ENCODE data around the gene ANO8. TPM values are rescaled to one million over a fixed set of nuclear protein-coding genes. Genes with fewer than 3 reads are reported as not detected.

Gene ANO8
- total and polyA plus RNA-seq, 2 of the 13 experiments (the other 11 are each of a cell fraction or from before 2014, with no cell fraction given): 1.8 to 3.5 TPM

DNA sequence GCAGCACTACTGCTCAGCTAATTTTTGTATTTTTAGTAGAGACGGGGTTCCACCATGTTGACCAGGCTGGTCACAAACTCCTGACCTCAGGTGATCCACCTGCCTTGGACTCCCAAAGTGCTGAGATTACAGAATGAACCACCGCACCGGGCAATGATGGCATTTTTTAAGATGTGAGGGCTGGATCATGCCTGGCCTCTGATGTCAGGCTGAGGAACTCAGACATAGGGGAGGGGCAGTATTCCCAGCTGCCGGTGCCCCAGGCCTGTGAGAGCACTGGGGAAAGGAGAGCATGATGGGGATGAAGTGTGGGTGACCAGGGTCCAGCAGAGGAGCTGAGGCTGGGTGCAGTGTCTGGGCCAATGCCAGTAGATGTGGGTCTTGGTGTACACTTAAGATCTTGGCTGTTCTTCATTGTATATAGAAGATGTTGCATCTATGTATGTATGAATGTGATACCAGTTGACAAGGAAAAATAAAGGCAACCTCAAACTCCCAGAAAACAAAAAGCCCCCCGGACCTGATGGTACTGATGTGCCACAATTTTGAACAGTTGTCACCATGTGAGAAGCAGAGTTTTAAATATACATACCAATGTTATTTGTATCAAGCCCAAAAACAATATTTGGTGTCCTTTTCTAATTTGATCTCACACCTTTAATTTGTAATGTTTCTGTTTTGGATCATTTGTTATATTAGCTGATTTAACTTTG is 45.9 kb upstream of the ANO8 start:
- peaks cover 24% of the 10 kb centered on the region for H3K4me1 ChIP-seq (ENCODE audit: insufficient read depth, low read length)
- H3K4me2 ChIP-seq (ENCODE audit: low read depth, low read length): no peak overlapping the region
- H3K79me2 ChIP-seq (ENCODE audit: insufficient read depth, low read length): no peaks in the 10 kb centered on the region
- H3K36me3 ChIP-seq (replicated peaks in 1 of 2; ENCODE audit: control insufficient read depth in 1 of 2, insufficient read depth in 2 of 2, low read length in 2 of 2): no peaks in the 10 kb centered on the region
- in situ Hi-C loops (cut with HindIII; ENCODE audit: extremely low pct_ligation_motif_present, low pct_unique_long_range_greater_than_20kb) (no loop called here), intact Hi-C loops (cut with micrococcal nuclease; ENCODE audit: unreplicated experiment) (no loop called here)
- ChIA-PET POLR2A (no interaction called here), CTCF (ENCODE audit: low intra/inter-chr PET ratio, low total read pairs) (no interaction called here)
- H3K27ac ChIP-seq (ENCODE audit: extremely low read length, insufficient read depth, low read length): no peak overlapping the region
- H2AFZ ChIP-seq (ENCODE audit: low read length): no peak overlapping the region
- no TSS peak for BruUV-seq (replicated peaks)
- no peaks in the 10 kb centered on the region for H4K20me1 ChIP-seq (ENCODE audit: insufficient read depth, low read length)
- DNase-seq (ENCODE audit: low spot score): no peak
- FAIRE-seq: no peak
- H3K9ac ChIP-seq (ENCODE audit: insufficient read depth, low read depth, low read length): no peak overlapping the region
- H3K4me3 ChIP-seq (replicated peaks in 1 of 3; ENCODE audit: insufficient read depth in 1 of 3, low read depth in 2 of 3, low read length in 3 of 3): no peak overlapping the region
- H3K9me3 ChIP-seq (ENCODE audit: low read length): no peaks in the 10 kb centered on the region
- TF ChIP-seq NKX3-1 (CRISPR knock-in tag; IDR thresholded peaks at IDR 0.05) (no peak), RNF2 (conservative IDR thresholded peaks at IDR 0.05; ENCODE audit: low read depth) (no peak), NCOA5 (CRISPR knock-in tag; IDR thresholded peaks at IDR 0.05) (no peak), ZBTB37 (CRISPR knock-in tag; IDR thresholded peaks at IDR 0.05) (no peak), ZNF264 (CRISPR knock-in tag; IDR thresholded peaks at IDR 0.05) (no peak), ZNF552 (CRISPR knock-in tag; IDR thresholded peaks at IDR 0.05; ENCODE audit: borderline replicate concordance) (no peak), ZFP41 (CRISPR knock-in tag; IDR thresholded peaks at IDR 0.05; ENCODE audit: borderline replicate concordance) (no peak), PPARG (CRISPR knock-in tag; conservative IDR thresholded peaks at IDR 0.05) (no peak), TOPORS (CRISPR knock-in tag; IDR thresholded peaks at IDR 0.05) (no peak)
- TF ChIP-seq, protein P1, sequence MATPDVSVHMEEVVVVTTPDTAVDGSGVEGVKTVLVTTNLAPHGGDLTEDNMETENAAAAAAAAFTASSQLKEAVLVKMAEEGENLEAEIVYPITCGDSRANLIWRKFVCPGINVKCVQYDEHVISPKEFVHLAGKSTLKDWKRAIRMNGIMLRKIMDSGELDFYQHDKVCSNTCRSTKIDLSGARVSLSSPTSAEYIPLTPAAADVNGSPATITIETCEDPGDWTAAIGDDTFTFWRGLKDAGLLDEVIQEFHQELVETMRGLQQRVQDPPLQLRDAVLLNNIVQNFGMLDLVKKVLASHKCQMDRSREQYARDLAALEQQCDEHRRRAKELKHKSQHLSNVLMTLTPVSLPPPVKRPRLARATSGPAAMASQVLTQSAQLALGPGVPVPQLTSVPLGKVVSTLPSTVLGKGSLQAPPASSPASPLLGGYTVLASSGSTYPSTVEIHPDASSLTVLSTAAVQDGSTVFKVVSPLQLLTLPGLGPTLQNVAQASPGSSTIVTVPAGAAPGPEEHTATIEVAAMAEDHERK (CRISPR knock-in tag; IDR thresholded peaks at IDR 0.05; ENCODE audit: low read depth): no peak
- TF ChIP-seq, protein P2, sequence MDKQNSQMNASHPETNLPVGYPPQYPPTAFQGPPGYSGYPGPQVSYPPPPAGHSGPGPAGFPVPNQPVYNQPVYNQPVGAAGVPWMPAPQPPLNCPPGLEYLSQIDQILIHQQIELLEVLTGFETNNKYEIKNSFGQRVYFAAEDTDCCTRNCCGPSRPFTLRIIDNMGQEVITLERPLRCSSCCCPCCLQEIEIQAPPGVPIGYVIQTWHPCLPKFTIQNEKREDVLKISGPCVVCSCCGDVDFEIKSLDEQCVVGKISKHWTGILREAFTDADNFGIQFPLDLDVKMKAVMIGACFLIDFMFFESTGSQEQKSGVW (CRISPR knock-in tag; IDR thresholded peaks at IDR 0.05; ENCODE audit: borderline replicate concordance): no peak
- 39% methylated on average over 5 of the region's 5 CpGs for WGBS (ENCODE audit: low lambda C conversion rate)
- H3K27me3 ChIP-seq (ENCODE audit: control insufficient read depth in 1 of 2, insufficient read depth in 2 of 2, low read length in 2 of 2): peaks cover 0 to 8% of the 10 kb centered on the region in 2 experiments; a peak in 3 of 5 replicates
- ATAC-seq: no peak
